H9 (cell line): Measurements from ENCODE around the gene INVS. TPM values are rescaled to one million over a fixed set of nuclear protein-coding genes. Genes with fewer than 3 reads are reported as not detected.

Experiments
- DNase-seq: peaks from one replicate; pipeline ENCODE4 v3.0.0-alpha.2; 2017
- H2AFZ ChIP-seq: one replicate; pipeline ENCODE4 v1.6.1; 2013; ENCODE audit warnings: mild to moderate bottlenecking, low read length, control low read depth, moderate library complexity
- H2AK5ac ChIP-seq: 2 replicates; pipeline ENCODE4 v1.6.1; 2013; ENCODE audit warnings: low read length, control low read depth, mixed read lengths; ENCODE audit not compliant: insufficient read length
- H2BK120ac ChIP-seq: one replicate; pipeline ENCODE4 v1.6.1; 2013; ENCODE audit warnings: low read depth, mild to moderate bottlenecking, low read length, control low read depth, inconsistent platforms; ENCODE audit not compliant: poor library complexity, severe bottlenecking
- H2BK12ac ChIP-seq: 2 replicates; pipeline ENCODE4 v1.6.1; 2013; ENCODE audit warnings: low read length, control low read depth, mixed read lengths, low read depth; ENCODE audit not compliant: insufficient read length
- H2BK15ac ChIP-seq: 2 replicates; pipeline ENCODE4 v1.6.1; 2013; ENCODE audit warnings: low read depth, low read length, control low read depth
- H2BK20ac ChIP-seq: one replicate; pipeline ENCODE4 v1.6.1; 2013; ENCODE audit warnings: low read depth, mild to moderate bottlenecking, low read length, control low read depth, inconsistent platforms; ENCODE audit not compliant: poor library complexity, severe bottlenecking
- H2BK5ac ChIP-seq: 2 replicates; pipeline ENCODE4 v1.6.1; 2013; ENCODE audit warnings: low read length, control low read depth, mixed read lengths; ENCODE audit not compliant: insufficient read length
- H3K14ac ChIP-seq: 2 replicates; pipeline ENCODE4 v1.6.1; 2013; ENCODE audit warnings: low read length, control low read depth; ENCODE audit not compliant: insufficient read depth
- H3K18ac ChIP-seq: 2 replicates; pipeline ENCODE4 v1.6.1; 2013; ENCODE audit warnings: low read depth, mild to moderate bottlenecking, mixed read lengths, low read length, control low read depth; ENCODE audit not compliant: insufficient read length
- H3K23ac ChIP-seq: 2 replicates; pipeline ENCODE4 v1.6.1; 2013; ENCODE audit warnings: low read length, control low read depth, mixed read lengths, low read depth; ENCODE audit not compliant: insufficient read length
- H3K23me2 ChIP-seq: 2 replicates; pipeline ENCODE4 v1.6.1; 2013; ENCODE audit warnings: low read depth, mild to moderate bottlenecking, mixed read lengths, low read length, control low read depth; ENCODE audit not compliant: insufficient read length, poor library complexity, severe bottlenecking
- H3K27ac ChIP-seq: 2 replicates; pipeline ENCODE4 v1.5.1; 2013; ENCODE audit warnings: low read length, control low read depth, mixed read lengths, low read depth; ENCODE audit not compliant: insufficient read length
- H3K27me3 ChIP-seq: 2 replicates; pipeline ENCODE4 v1.6.1; 2013; ENCODE audit warnings: low read length, control low read depth, inconsistent platforms; ENCODE audit not compliant: insufficient read depth
- H3K4ac ChIP-seq: 2 replicates; pipeline ENCODE4 v1.6.1; 2013; ENCODE audit warnings: low read depth, mild to moderate bottlenecking, control low read depth, inconsistent platforms, low read length, moderate library complexity
- H3K4me1 ChIP-seq: 2 replicates; pipeline ENCODE4 v1.6.1; 2013; ENCODE audit warnings: low read length, control low read depth, inconsistent platforms; ENCODE audit not compliant: insufficient read depth
- H3K4me2 ChIP-seq: 2 replicates; pipeline ENCODE4 v1.6.1; 2013; ENCODE audit warnings: low read length, control low read depth, mixed read lengths; ENCODE audit not compliant: insufficient read length, insufficient read depth
- H3K56ac ChIP-seq: 2 replicates; pipeline ENCODE4 v1.6.1; 2013; ENCODE audit warnings: low read depth, mild to moderate bottlenecking, mixed read lengths, low read length, control low read depth; ENCODE audit not compliant: insufficient read length
- H3K79me1 ChIP-seq: 2 replicates; pipeline ENCODE4 v1.6.1; 2013; ENCODE audit warnings: low read depth, mild to moderate bottlenecking, moderate library complexity, low read length, control low read depth, inconsistent platforms; ENCODE audit not compliant: insufficient read depth, poor library complexity, severe bottlenecking
- H3K79me2 ChIP-seq: 2 replicates; pipeline ENCODE4 v1.6.1; 2013; ENCODE audit warnings: low read length, control low read depth, inconsistent platforms; ENCODE audit not compliant: insufficient read depth
- H3K9ac ChIP-seq: 2 replicates; pipeline ENCODE4 v1.6.1; 2013; ENCODE audit warnings: low read length, control low read depth, mixed read lengths; ENCODE audit not compliant: insufficient read length; ENCODE audit errors: extremely low read depth
- H3K9me3 ChIP-seq: one replicate; pipeline ENCODE4 v1.6.1; 2013; ENCODE audit warnings: low read depth, low read length, inconsistent platforms; ENCODE audit not compliant: control insufficient read depth
- H3T11ph ChIP-seq: one replicate; pipeline ENCODE4 v1.6.1; 2013; ENCODE audit warnings: mild to moderate bottlenecking, low read length, control low read depth, inconsistent platforms
- H4K20me1 ChIP-seq: one replicate; pipeline ENCODE4 v1.6.1; 2013; ENCODE audit not compliant: control insufficient read depth, insufficient read length, insufficient read depth
- H4K5ac ChIP-seq: 2 replicates; pipeline ENCODE4 v1.6.1; 2013; ENCODE audit warnings: low read depth, mild to moderate bottlenecking, mixed read lengths, low read length, control low read depth; ENCODE audit not compliant: insufficient read length
- H4K8ac ChIP-seq: replicated peaks from 2 replicates; pipeline ENCODE4 v1.6.1; 2013; ENCODE audit warnings: low read length, control low read depth, mixed read lengths, low read depth; ENCODE audit not compliant: insufficient read length
- H4K91ac ChIP-seq: 2 replicates; pipeline ENCODE4 v1.6.1; 2013; ENCODE audit warnings: low read depth, mild to moderate bottlenecking, moderate library complexity, mixed read lengths, low read length, control low read depth; ENCODE audit not compliant: insufficient read length
- H3K27ac Mint-ChIP-seq, 3 experiments: 2 replicates in 2 of 3; 3 replicates in 1 of 3; pipeline ENCODE4 v1.8.0; 2020 to 2021; ENCODE audit warnings: mixed read lengths in 3 of 3, mild to moderate bottlenecking in 1 of 3, moderate library complexity in 1 of 3
- H3K27me3 Mint-ChIP-seq: 2 replicates; pipeline ENCODE4 v1.8.0; 2021; ENCODE audit warnings: low read depth, mild to moderate bottlenecking, moderate library complexity, mixed read lengths
- H3K36me3 Mint-ChIP-seq, 3 experiments: 2 replicates in 2 of 3; 3 replicates in 1 of 3; pipeline ENCODE4 v1.8.0; 2020 to 2021; ENCODE audit warnings: low read depth in 3 of 3, mixed read lengths in 3 of 3; ENCODE audit not compliant: insufficient read depth in 1 of 3
- H3K4me1 Mint-ChIP-seq, 2 experiments: 2 replicates each; pipeline ENCODE4 v1.8.0; 2020; ENCODE audit warnings: mixed read lengths in 2 of 2
- H3K4me3 Mint-ChIP-seq, 2 experiments: 2 replicates in 1 of 2; 3 replicates in 1 of 2; pipeline ENCODE4 v1.8.0; 2020 to 2021; ENCODE audit warnings: mild to moderate bottlenecking in 2 of 2, mixed read lengths in 2 of 2, moderate library complexity in 1 of 2
- H3K9me3 Mint-ChIP-seq, 2 experiments: 2 replicates in 1 of 2; 3 replicates in 1 of 2; pipeline ENCODE4 v1.8.0; 2020; ENCODE audit warnings: mild to moderate bottlenecking in 2 of 2, mixed read lengths in 2 of 2, moderate library complexity in 1 of 2
- CTCF ChIP-seq: fragments of 200-600 bp; sonication (generic); conservative IDR thresholded peaks from 3 replicates; pipeline ENCODE4 v1.8.0; 2021; ENCODE audit warnings: antibody characterized with exemption, mild to moderate bottlenecking
- WGBS: extraction: QIAGEN DNeasy Blood & Tissue Kit; methylation state at CpG from one replicate; pipeline ENCODE4 v1.1.7; 2013; ENCODE audit warnings: missing lambda C conversion rate, low lambda C conversion rate, mixed read lengths; ENCODE audit not compliant: insufficient read length; ENCODE audit errors: extremely low coverage; 5-methylcytosine and 5-hydroxymethylcytosine counted together
- total RNA-seq: library from RNA; stranded (reverse); gene quantifications from 2 replicates; pipeline ENCODE4 v1.2.1, GENCODE V29; 2021

The INVS gene
- total RNA-seq, 1 experiment from 2014 or later, result 7.5 TPM

GRCh38 chr9:100222674-100223073 is 123.6 kb downstream of the INVS start:
- no peak overlapping the region for H2BK15ac ChIP-seq
- no peaks in the 10 kb centered on the region for H3K4me1 ChIP-seq
- H2AFZ ChIP-seq, result no peak overlapping the region
- H3K23ac ChIP-seq, result no peak overlapping the region
- H4K20me1 ChIP-seq, result no peaks in the 10 kb centered on the region
- no peaks in the 10 kb centered on the region for H3K9me3 ChIP-seq
- no peak overlapping the region for H3K56ac ChIP-seq
- WGBS, result no CpG with 5 or more reads among the region's 2 CpGs
- H3K4ac ChIP-seq, result no peak overlapping the region
- no peak overlapping the region for H2BK12ac ChIP-seq
- H3K23me2 ChIP-seq, result no peaks in the 10 kb centered on the region
- Mint-ChIP-seq H3K27ac (no peak overlapping the region), H3K4me1 (no peaks in the 10 kb centered on the region), H3K27me3 (no peaks in the 10 kb centered on the region), H3K4me3 (no peak overlapping the region), H3K9me3 (no peaks in the 10 kb centered on the region), H3K36me3 (peaks cover 0 to 5% (median 0%) of the 10 kb centered on the region in 3 experiments; a peak in 1 of 7 replicates)
- no peak overlapping the region for H4K8ac ChIP-seq
- H4K5ac ChIP-seq, result no peak overlapping the region
- no peak overlapping the region for H4K91ac ChIP-seq
- H2BK5ac ChIP-seq, result no peak overlapping the region
- no peak overlapping the region for H2BK20ac ChIP-seq
- H3K27me3 ChIP-seq, result no peaks in the 10 kb centered on the region
- no peak overlapping the region for H3K18ac ChIP-seq
- H3K79me2 ChIP-seq, result no peaks in the 10 kb centered on the region
- no peak overlapping the region for H3K27ac ChIP-seq
- no peak overlapping the region for H3K9ac ChIP-seq
- H3T11ph ChIP-seq, result no peak overlapping the region
- peak; percentile 60 for TF ChIP-seq CTCF
- H2BK120ac ChIP-seq, result no peak overlapping the region
- H3K4me2 ChIP-seq, result no peak overlapping the region
- no peaks in the 10 kb centered on the region for H3K79me1 ChIP-seq
- H2AK5ac ChIP-seq, result no peak overlapping the region
- DNase-seq, result no peak
- no peak overlapping the region for H3K14ac ChIP-seq
